Measurements from ENCODE around the gene MAPRE2.

DNA sequence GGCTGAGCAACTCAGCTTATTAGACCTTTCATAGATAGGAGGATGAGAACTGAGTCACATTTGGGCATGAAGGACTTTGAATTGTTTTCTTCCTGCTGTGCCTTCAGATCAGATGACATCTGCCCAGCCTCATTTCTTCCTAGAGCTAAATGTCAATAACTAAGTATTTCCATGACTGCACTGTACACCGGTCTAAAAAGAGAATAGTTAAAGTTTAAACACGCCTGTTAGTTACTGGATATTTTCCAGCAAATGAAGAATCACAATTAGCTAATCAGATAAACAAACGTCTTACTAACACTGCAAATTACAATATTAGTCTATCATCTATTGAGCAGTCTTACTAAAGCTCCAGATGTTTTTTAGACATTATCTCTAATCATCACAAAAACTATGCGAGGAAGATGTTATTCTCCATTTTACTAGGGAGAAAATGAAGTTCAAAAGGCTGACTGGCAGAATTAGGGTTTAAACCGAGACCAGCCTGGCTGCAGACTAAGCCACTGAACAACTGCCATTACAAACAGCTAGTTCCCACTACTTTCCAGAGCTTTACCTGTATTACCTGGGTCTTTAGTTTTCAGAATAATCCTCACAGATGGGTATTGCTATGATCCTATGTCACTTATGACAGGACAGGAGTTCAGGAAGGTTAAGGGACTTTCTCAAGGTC is 130.2 kb downstream of the MAPRE2 start:
- TF ChIP-seq POLR2A (IDR thresholded peaks at IDR 0.05): no peak
- TF ChIP-seq, protein P1, sequence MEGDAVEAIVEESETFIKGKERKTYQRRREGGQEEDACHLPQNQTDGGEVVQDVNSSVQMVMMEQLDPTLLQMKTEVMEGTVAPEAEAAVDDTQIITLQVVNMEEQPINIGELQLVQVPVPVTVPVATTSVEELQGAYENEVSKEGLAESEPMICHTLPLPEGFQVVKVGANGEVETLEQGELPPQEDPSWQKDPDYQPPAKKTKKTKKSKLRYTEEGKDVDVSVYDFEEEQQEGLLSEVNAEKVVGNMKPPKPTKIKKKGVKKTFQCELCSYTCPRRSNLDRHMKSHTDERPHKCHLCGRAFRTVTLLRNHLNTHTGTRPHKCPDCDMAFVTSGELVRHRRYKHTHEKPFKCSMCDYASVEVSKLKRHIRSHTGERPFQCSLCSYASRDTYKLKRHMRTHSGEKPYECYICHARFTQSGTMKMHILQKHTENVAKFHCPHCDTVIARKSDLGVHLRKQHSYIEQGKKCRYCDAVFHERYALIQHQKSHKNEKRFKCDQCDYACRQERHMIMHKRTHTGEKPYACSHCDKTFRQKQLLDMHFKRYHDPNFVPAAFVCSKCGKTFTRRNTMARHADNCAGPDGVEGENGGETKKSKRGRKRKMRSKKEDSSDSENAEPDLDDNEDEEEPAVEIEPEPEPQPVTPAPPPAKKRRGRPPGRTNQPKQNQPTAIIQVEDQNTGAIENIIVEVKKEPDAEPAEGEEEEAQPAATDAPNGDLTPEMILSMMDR (IDR thresholded peaks at IDR 0.05 in 8 of 11, conservative IDR thresholded peaks at IDR 0.05 in 3 of 11): no peak
- no peak for TF ChIP-seq POLR2AphosphoS5 (IDR thresholded peaks at IDR 0.05)
